AG04450 (cell line): ENCODE measurements around the gene PHC3. TPM values are rescaled to one million over a fixed set of nuclear protein-coding genes. Genes with fewer than 3 reads are reported as not detected.

Experiments
- CTCF ChIA-PET: fragments of 300-600, 350-600 bp; formaldehyde crosslinking; extraction: SDS; loops from one replicate; lab custom pipeline; 2022; ENCODE audit warnings: antibody characterized with exemption, inconsistent platforms; lab: Charles Lee
- POLR2A ChIA-PET: fragments of 350-600 bp; formaldehyde crosslinking; extraction: SDS; loops from one replicate; lab custom pipeline; 2021; ENCODE audit warnings: antibody characterized with exemption, inconsistent platforms; lab: Yijun Ruan, JAX
- DNase-seq: peaks from one replicate; pipeline ENCODE4 v3.0.0-alpha.2; 2011; ENCODE audit warnings: low read depth, low spot score
- H3K27ac ChIP-seq: one replicate; pipeline ENCODE4 v1.5.1; 2012; ENCODE audit warnings: low read depth, low read length, control low read depth
- H3K27me3 ChIP-seq: one replicate; pipeline ENCODE4 v1.6.0; 2012; ENCODE audit warnings: low read length; ENCODE audit not compliant: control insufficient read depth, insufficient read depth
- H3K4me3 ChIP-seq: 2 replicates; pipeline ENCODE4 v1.5.1; 2011; ENCODE audit warnings: mild to moderate bottlenecking, low read depth, low read length, control low read depth
- H3K9me3 ChIP-seq: 2 replicates; pipeline ENCODE4 v1.5.1; 2012; ENCODE audit warnings: low read length; ENCODE audit not compliant: control insufficient read depth, insufficient read depth
- polyA plus RNA-seq: library from polyadenylated mRNA; depleted of rRNA; stranded (reverse); fragments of >200 nt; gene quantifications from 2 replicates; pipeline ENCODE4 v1.2.3, GENCODE V29; 2011
- TF ChIP-seq, protein P1 (sequence below): IDR thresholded peaks from 2 replicates; pipeline ENCODE4 v1.5.1; 2011; ENCODE audit warnings: low read depth, low read length, control low read depth, inconsistent platforms

Gene PHC3
- polyA plus RNA-seq, 1 experiment, result 58.0 TPM

DNA sequence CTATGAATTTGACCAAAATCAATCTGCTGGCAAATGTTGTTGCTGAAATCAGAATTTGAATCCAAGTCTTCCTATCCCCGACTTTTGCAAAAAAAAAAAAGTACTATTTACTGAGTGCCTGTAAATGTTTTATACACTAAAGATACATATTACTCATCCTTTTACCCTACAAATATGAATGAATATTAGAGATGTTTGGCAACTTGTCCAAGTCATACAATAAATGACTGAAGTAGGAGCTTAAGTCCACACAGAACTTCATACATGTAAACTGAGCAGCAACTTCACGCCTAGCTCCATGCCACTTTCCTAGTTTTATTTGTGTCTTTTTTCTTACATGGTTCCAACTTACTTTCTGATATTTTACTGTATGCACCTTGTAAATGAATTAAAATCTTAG, 39.2 kb downstream of the PHC3 start:
- H3K27me3 ChIP-seq, result no peaks in the 10 kb centered on the region
- TF ChIP-seq, protein P1, sequence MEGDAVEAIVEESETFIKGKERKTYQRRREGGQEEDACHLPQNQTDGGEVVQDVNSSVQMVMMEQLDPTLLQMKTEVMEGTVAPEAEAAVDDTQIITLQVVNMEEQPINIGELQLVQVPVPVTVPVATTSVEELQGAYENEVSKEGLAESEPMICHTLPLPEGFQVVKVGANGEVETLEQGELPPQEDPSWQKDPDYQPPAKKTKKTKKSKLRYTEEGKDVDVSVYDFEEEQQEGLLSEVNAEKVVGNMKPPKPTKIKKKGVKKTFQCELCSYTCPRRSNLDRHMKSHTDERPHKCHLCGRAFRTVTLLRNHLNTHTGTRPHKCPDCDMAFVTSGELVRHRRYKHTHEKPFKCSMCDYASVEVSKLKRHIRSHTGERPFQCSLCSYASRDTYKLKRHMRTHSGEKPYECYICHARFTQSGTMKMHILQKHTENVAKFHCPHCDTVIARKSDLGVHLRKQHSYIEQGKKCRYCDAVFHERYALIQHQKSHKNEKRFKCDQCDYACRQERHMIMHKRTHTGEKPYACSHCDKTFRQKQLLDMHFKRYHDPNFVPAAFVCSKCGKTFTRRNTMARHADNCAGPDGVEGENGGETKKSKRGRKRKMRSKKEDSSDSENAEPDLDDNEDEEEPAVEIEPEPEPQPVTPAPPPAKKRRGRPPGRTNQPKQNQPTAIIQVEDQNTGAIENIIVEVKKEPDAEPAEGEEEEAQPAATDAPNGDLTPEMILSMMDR, result no peak
- ChIA-PET CTCF (interaction anchor here (1.3 kb wide), 1 partner anchor 13 kb away, joined by 3 read pairs; no protein-coding TSS in a partner anchor), POLR2A (interaction anchor here (1.4 kb wide), 1 partner anchor 12 kb away, joined by 3 read pairs; no protein-coding TSS in a partner anchor)
- no peak overlapping the region for H3K27ac ChIP-seq
- no peak for DNase-seq
- no peaks in the 10 kb centered on the region for H3K9me3 ChIP-seq
- no peak overlapping the region for H3K4me3 ChIP-seq

DNA sequence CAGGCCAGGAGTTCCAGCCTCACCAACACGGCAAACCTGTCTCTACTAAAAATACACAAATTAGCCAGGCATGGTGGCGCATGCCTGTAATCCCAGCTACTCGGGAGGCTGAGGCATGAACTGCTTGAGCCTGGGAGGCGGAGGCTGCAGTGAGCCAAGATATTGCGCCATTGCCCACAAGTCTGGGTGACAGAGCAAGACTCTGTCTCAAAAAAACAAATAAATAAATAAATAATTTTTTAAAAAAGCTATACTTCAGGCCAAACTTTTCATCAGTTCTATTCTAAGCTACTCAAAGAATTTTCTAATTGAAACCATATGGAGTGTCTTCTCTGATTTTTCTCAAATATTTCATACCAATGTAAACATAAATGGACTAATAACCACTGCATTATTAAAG, 43.5 kb downstream of the PHC3 start:
- Histone ChIP-seq H3K9me3 (no peaks in the 10 kb centered on the region), H3K27ac (no peak overlapping the region), H3K27me3 (no peaks in the 10 kb centered on the region), H3K4me3 (no peak overlapping the region)
- CTCF ChIA-PET, result interaction anchor here (0.6 to 1.0 kb wide), 2 partner anchors 14 to 40 kb away, joined by 3 read pairs; no protein-coding TSS in a partner anchor
- no peak for DNase-seq
- TF ChIP-seq, protein P1, result no peak
- POLR2A ChIA-PET, result no interaction called here

DNA sequence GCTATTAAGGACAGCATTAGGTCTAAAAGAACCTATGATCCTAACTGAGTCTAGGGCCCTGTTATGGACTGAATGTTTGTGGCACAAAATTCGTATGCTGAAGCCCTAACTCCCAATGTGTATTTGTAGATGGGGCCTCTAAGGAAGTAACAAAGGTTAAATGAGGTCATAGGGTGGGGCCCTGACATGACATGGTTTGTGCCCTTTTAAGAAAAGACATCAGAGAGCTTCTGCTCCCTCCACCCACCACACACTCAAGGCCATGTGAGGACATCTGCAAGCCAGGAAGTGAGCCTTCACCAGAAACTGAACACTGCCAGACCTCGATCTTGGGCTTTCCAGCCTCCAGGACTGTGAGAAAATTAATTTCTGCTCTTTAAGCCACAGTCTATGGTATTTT, 49.2 kb downstream of the PHC3 start:
- TF ChIP-seq, protein P1, result no peak
- DNase-seq, result no peak
- Histone ChIP-seq H3K9me3 (no peaks in the 10 kb centered on the region), H3K27ac (no peak overlapping the region), H3K27me3 (no peaks in the 10 kb centered on the region), H3K4me3 (no peak overlapping the region)
- ChIA-PET CTCF (no interaction called here), POLR2A (no interaction called here)

DNA sequence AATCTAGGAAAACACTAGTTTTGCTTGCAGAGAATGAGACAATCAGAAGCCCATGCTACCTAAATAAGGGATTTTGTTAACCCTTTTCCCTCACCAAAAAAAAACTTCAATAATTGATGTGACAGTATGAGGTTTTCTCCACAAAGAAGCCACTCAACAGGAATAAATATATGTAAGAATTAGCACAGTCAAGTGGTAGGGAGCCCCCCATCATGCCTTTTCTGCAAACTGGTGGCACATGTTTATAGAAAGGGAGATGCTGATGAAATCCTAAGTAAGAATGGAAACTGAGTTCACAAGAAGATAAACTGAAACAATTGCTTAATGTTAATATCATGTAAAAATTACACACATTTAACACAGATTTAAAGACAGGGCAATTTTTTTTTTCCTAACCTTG, 51.0 kb downstream of the PHC3 start:
- Histone ChIP-seq H3K27me3 (no peaks in the 10 kb centered on the region), H3K9me3 (no peaks in the 10 kb centered on the region), H3K27ac (no peak overlapping the region), H3K4me3 (no peak overlapping the region)
- CTCF ChIA-PET, result no interaction called here
- TF ChIP-seq, protein P1, result no peak
- no peak for DNase-seq
- POLR2A ChIA-PET, result no interaction called here

DNA sequence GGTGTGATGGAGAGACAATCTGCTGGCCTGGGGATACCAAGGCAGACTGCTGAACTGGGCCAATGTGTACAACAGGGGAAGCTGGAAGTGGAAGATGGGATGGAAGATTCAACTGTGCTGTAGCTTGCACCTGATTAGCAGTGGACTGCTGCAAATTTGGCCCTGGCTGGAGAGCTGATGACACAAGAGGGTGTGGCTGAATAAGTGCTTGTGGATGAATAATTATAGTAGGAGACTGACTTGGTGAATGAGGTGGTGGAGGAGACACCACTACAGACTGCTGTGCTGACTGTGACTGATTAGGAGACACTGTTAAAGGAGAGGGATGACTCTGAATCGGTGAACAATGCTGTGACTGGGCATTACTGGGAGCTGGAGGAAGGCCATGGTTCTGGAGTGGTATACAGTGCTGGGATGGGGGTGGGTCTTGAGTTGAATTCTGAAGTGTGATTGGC, 52.5 kb downstream of the PHC3 start:
- TF ChIP-seq, protein P1, result no peak
- ChIA-PET POLR2A (no interaction called here), CTCF (interaction anchor here (0.7 to 0.8 kb wide), 2 partner anchors 14 to 60 kb away, joined by 3 to 4 read pairs; no protein-coding TSS in a partner anchor)
- Histone ChIP-seq H3K9me3 (no peaks in the 10 kb centered on the region), H3K4me3 (no peak overlapping the region), H3K27me3 (no peaks in the 10 kb centered on the region), H3K27ac (no peak overlapping the region)
- DNase-seq, result no peak
